Raji (cell line): ENCODE measurements around the gene GPR173.

Experiments
- POLR2A ChIP-seq: IDR thresholded peaks from 2 replicates; pipeline ENCODE4 v1.6.1; 2011; ENCODE audit warnings: low read depth, low read length, control low read depth; ENCODE audit not compliant: insufficient read depth

Gene GPR173

GRCh38 chrX:53093748-53094581 lies 45.4 kb downstream of the GPR173 start, which contains the start of gene KANTR:
TSS of gene KANTR (plus strand) at chrX:53094142. CDS start at chrX:53124273, 30,131 bp downstream.
- TF ChIP-seq POLR2A: peak; percentile 65; the same call in 1 of the 2 replicates

GRCh38 chrX:53094582-53094905 lies 46.0 kb downstream of the GPR173 start:
- no peak for TF ChIP-seq POLR2A

- TF ChIP-seq POLR2A: no peak
Observed at GRCh38 chrX:53095796-53096195, 47.2 kb downstream of the GPR173 start.

- no peak for TF ChIP-seq POLR2A
Observed at GRCh38 chrX:53114864-53115549, 66.4 kb downstream of the GPR173 start.

GRCh38 chrX:53115550-53115874 lies 66.9 kb downstream of the GPR173 start:
- no peak for TF ChIP-seq POLR2A

- no peak for TF ChIP-seq POLR2A
Observed at GRCh38 chrX:53116101-53116500, 67.5 kb downstream of the GPR173 start.

- no peak for TF ChIP-seq POLR2A
Observed at GRCh38 chrX:53122013-53122412, 73.4 kb downstream of the GPR173 start.

GRCh38 chrX:53125506-53125905 lies 76.9 kb downstream of the GPR173 start:
- TF ChIP-seq POLR2A: no peak

- TF ChIP-seq POLR2A: no peak
Observed at GRCh38 chrX:53126377-53126776, 77.8 kb downstream of the GPR173 start.

- no peak for TF ChIP-seq POLR2A
Observed at GRCh38 chrX:53128097-53128749, 79.6 kb downstream of the GPR173 start.
